WERI-Rb-1 (cell line): ENCODE data around the gene ERCC3.

Experiments used
- DNase-seq: peaks from one replicate; pipeline ENCODE4 v3.0.0-alpha.2; 2020
- H3K27ac ChIP-seq: fragments of 250-450 bp; sonication (Bioruptor Pico); 2 replicates; pipeline ENCODE4 v1.5.1; 2020; ENCODE audit warnings: mild to moderate bottlenecking, moderate library complexity
- H3K27me3 ChIP-seq: fragments of 250-450 bp; sonication (Bioruptor Pico); 2 replicates; pipeline ENCODE4 v1.5.1; 2021; ENCODE audit warnings: mild to moderate bottlenecking, low read depth, moderate library complexity; ENCODE audit not compliant: insufficient read depth, severe bottlenecking
- H3K36me3 ChIP-seq: fragments of 250-450 bp; sonication (Bioruptor Pico); 2 replicates; pipeline ENCODE4 v1.5.1; 2020; ENCODE audit warnings: mild to moderate bottlenecking, moderate library complexity
- H3K4me3 ChIP-seq: 2 replicates; pipeline ENCODE4 v1.5.1; 2011; ENCODE audit warnings: low read depth, mild to moderate bottlenecking, control low read depth, low read length
- H3K9me3 ChIP-seq: fragments of 250-450 bp; sonication (Bioruptor Pico); 2 replicates; pipeline ENCODE4 v1.5.1; 2021; ENCODE audit warnings: mild to moderate bottlenecking, moderate library complexity; ENCODE audit not compliant: severe bottlenecking
- TF ChIP-seq, protein P1 (sequence below): IDR thresholded peaks from 2 replicates; pipeline ENCODE4 v1.5.1; 2011; ENCODE audit warnings: low read depth, mild to moderate bottlenecking, control low read depth, inconsistent platforms, low read length

The ERCC3 gene

DNA sequence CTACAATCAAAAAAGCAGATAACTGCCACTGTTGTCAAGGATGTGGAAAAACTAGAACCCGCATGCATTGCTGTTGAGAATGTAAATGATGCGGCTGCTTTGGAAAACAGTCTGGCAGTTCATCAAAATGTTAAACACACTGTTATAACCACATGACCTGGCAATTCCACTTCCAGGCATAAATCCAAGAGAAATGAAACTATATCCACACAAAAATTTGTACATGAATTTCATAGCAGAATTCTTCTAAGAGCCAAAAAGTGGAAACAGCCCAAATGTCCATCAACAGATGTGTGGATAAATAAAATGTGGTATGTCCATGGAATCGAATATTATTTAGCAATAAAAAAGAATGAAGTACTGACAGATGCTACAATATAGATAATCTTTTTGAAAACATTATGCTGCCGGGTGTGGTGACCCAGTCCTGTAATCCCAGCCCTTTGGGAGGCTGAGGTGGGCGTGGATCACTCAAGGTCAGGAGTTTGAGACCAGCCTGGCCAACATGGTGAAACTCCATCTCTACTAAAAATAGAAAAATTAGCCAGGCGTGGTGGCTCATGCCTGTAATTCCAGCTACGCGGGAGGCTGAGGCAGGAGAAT lies 32.0 kb downstream of the ERCC3 start:
- no peak for DNase-seq
- Histone ChIP-seq H3K27me3 (no peaks in the 10 kb centered on the region), H3K9me3 (no peaks in the 10 kb centered on the region), H3K36me3 (peaks cover 58% of the 10 kb centered on the region), H3K4me3 (no peak overlapping the region), H3K27ac (no peak overlapping the region)
- TF ChIP-seq, protein P1, sequence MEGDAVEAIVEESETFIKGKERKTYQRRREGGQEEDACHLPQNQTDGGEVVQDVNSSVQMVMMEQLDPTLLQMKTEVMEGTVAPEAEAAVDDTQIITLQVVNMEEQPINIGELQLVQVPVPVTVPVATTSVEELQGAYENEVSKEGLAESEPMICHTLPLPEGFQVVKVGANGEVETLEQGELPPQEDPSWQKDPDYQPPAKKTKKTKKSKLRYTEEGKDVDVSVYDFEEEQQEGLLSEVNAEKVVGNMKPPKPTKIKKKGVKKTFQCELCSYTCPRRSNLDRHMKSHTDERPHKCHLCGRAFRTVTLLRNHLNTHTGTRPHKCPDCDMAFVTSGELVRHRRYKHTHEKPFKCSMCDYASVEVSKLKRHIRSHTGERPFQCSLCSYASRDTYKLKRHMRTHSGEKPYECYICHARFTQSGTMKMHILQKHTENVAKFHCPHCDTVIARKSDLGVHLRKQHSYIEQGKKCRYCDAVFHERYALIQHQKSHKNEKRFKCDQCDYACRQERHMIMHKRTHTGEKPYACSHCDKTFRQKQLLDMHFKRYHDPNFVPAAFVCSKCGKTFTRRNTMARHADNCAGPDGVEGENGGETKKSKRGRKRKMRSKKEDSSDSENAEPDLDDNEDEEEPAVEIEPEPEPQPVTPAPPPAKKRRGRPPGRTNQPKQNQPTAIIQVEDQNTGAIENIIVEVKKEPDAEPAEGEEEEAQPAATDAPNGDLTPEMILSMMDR: no peak

DNA sequence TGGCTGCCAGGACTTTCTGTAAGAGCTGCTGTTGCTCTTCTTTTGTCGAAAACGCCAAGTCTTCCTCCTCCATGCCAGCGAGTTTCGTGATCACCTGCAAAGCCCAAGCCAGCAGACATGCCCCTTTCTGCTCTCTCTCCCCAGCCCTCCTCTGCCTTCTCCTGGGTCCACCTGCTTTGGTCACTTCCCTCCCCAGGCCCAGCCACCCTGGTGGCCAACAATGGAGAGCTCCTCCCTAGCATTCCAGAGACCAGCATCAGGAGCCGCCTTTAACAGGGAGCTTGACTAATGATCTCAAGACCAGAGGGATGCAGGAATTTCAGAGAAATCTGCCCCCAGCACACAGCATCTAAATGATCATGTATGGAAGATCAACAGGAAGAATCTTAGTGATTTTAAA lies 34.6 kb downstream of the ERCC3 start:
- no peaks in the 10 kb centered on the region for H3K27me3 ChIP-seq
- TF ChIP-seq, protein P1: no peak
- H3K27ac ChIP-seq: no peak overlapping the region
- H3K9me3 ChIP-seq: no peaks in the 10 kb centered on the region
- H3K4me3 ChIP-seq: no peak overlapping the region
- H3K36me3 ChIP-seq: peaks cover 58% of the 10 kb centered on the region
- DNase-seq: no peak

DNA sequence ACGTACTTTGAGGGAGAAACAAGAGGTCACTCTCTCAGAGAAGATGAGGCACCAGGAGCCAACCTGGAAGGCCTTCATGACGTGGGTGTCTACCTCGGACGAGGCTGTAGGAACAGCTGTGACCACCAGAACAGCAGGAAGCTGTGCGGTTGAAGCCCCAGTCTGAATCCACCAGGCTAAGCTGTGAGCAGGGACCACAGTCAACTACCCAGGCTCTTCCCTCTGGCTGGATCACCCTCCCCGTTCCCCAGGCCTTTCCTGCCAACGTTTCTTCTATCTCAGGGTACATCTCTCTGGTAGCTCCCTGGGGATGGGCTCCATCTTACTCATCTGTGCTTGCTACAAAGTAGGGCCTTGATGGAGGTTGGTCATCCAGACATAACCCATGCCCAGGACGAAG lies 37.1 kb downstream of the ERCC3 start:
- peaks cover 51% of the 10 kb centered on the region for H3K36me3 ChIP-seq
- H3K4me3 ChIP-seq: no peak overlapping the region
- H3K27me3 ChIP-seq: no peaks in the 10 kb centered on the region
- no peak for DNase-seq
- TF ChIP-seq, protein P1: no peak
- H3K27ac ChIP-seq: no peak overlapping the region
- H3K9me3 ChIP-seq: no peaks in the 10 kb centered on the region

DNA sequence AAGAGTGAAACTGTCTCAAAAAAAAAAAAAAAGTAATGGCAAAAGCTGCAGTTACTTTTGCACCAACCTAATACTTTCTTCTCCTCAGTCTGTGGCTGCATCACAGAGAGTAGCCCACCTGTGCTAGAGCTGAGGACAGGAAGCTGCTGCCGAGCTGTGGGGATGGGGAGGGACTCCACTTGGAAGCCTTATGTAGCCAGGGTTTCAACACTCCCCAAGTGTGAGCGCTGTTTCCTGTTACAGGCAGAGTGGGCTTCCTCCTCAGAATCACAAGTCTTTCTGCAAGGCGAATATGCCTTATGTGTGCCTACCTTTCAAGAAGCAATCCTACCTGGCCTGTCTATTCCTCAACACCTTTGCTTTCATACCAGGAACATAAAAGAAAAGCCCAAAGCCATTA lies 37.6 kb downstream of the ERCC3 start:
- DNase-seq: no peak
- peaks cover 46% of the 10 kb centered on the region for H3K36me3 ChIP-seq
- H3K4me3 ChIP-seq: no peak overlapping the region
- H3K27ac ChIP-seq: no peak overlapping the region
- TF ChIP-seq, protein P1: no peak
- H3K9me3 ChIP-seq: no peaks in the 10 kb centered on the region
- no peaks in the 10 kb centered on the region for H3K27me3 ChIP-seq

DNA sequence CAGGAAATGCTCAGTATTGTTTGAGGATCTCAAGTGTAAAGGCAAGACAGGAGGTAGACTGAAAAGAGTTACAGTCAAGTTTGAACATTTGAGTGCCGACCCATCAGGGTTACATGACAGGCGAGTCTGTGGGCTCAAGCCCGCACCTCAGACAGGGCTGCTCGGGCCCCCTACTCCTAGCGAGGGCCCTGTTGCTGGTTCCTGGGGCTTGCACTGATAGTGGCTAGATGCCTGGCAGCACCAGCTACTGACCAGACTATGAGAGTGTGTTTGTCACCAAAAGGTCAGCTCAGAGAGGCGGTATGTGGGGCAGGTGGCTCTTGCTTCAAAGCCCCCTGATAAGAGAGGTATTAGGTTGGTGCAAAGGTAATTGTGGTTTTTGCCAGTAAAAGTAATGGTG lies 38.2 kb downstream of the ERCC3 start:
- Histone ChIP-seq H3K27me3 (no peaks in the 10 kb centered on the region), H3K27ac (no peak overlapping the region)

DNA sequence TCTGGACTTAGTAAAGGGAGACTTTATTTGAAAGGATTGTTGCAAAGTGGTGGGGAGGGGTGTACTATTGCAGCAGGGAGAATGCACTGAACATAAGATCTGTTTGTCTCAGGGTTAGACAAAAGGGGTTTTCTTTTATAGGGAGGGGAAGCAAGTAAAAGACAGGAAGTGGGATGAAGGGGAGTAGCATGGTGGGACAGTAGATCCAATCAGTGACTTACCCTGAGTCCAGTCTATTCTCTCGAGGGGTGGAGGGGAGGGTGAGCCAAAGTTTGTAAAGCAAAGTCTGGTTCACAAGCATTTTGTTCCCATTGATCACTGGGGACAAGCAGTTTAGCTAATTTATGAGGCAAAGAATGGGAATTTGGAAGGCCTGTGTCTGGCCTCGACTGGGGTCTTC lies 38.8 kb downstream of the ERCC3 start:
- no peaks in the 10 kb centered on the region for H3K27me3 ChIP-seq
- no peak for DNase-seq
- no peaks in the 10 kb centered on the region for H3K9me3 ChIP-seq
- peaks cover 34% of the 10 kb centered on the region for H3K36me3 ChIP-seq
- H3K4me3 ChIP-seq: no peak overlapping the region
- TF ChIP-seq, protein P1: no peak
- H3K27ac ChIP-seq: no peak overlapping the region

More for the DNA sequence above, 38.2 kb downstream of the ERCC3 start:
- no peak for DNase-seq
- Histone ChIP-seq H3K9me3 (no peaks in the 10 kb centered on the region), H3K36me3 (peaks cover 39% of the 10 kb centered on the region), H3K4me3 (no peak overlapping the region)
- TF ChIP-seq, protein P1: no peak
